ENCODE results near the gene HOXD8. TPM values are rescaled to one million over a fixed set of nuclear protein-coding genes. Genes with fewer than 3 reads are reported as not detected.

The HOXD8 gene
- total and polyA plus RNA-seq, 9 donors, result 29.2 to 50.6 (median 36.2) TPM

DNA sequence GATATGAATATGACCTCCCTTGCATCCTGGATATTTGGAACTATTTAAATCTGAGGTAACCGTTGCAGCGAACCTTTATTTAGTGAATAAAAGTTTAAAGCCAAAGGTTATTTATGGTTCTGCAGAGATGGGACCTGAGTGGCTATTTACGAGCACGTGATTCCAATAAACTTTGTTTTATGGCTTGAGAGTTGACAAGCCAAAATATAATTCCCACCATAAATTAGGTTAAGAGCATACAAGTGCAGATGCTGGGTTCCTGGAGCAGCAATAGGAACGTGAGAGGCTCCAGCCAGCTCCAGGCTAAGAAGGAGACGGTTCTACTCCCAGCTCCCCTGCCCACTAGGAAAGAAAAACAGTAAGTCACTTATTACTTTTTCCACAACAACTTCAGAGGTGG lies 16.6 kb downstream of the HOXD8 start:
- H3K36me3 ChIP-seq, result no peaks in the 10 kb centered on the region
- intact Hi-C loops (cut with DNase I), result loop anchor here in 1 of 4 donors (10.0 kb wide), 1 partner anchor 119 kb away; the partner anchor contains the start of gene MTX2
- H3K27ac ChIP-seq, result no peak overlapping the region
- DNase-seq, result no peak
- no peaks in the 10 kb centered on the region for H3K27me3 ChIP-seq
- WGBS, 3 donors, result 63 to 81% (median 75%) methylated on average over 6 of the region's 6 CpGs
- peaks cover 12% of the 10 kb centered on the region for H3K4me1 ChIP-seq (ENCODE audit: insufficient read depth)
- no peaks in the 10 kb centered on the region for H3K9me3 ChIP-seq
- H3K4me3 ChIP-seq, result no peak overlapping the region
- TF ChIP-seq POLR2A (IDR thresholded peaks at IDR 0.05) (no peak), EP300 (IDR thresholded peaks at IDR 0.05) (no peak)
- TF ChIP-seq, protein P1, sequence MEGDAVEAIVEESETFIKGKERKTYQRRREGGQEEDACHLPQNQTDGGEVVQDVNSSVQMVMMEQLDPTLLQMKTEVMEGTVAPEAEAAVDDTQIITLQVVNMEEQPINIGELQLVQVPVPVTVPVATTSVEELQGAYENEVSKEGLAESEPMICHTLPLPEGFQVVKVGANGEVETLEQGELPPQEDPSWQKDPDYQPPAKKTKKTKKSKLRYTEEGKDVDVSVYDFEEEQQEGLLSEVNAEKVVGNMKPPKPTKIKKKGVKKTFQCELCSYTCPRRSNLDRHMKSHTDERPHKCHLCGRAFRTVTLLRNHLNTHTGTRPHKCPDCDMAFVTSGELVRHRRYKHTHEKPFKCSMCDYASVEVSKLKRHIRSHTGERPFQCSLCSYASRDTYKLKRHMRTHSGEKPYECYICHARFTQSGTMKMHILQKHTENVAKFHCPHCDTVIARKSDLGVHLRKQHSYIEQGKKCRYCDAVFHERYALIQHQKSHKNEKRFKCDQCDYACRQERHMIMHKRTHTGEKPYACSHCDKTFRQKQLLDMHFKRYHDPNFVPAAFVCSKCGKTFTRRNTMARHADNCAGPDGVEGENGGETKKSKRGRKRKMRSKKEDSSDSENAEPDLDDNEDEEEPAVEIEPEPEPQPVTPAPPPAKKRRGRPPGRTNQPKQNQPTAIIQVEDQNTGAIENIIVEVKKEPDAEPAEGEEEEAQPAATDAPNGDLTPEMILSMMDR (IDR thresholded peaks at IDR 0.05), result no peak

DNA sequence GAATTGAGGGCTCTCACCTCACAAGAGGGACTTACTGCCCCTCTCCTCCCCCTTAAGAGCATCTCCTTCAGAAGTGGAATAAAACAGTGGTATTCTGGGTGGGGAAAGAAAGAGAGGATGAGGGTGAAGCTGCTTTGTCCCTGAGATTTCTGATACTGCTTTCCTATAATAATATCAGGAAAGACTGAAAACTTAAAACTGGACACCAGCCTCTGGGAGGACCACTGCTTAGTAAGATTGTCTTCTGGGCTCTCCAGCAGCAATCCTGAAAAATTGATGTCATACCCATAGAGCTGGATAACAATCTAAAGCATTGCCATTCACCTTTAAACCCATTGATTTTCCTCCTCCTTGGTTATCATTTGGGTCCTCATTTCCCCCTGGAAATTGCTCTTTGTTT lies 17.1 kb downstream of the HOXD8 start:
- Histone ChIP-seq H3K4me3 (no peak overlapping the region), H3K36me3 (no peaks in the 10 kb centered on the region), H3K9me3 (no peaks in the 10 kb centered on the region), H3K27me3 (no peaks in the 10 kb centered on the region), H3K4me1 (ENCODE audit: insufficient read depth) (peaks cover 10% of the 10 kb centered on the region), H3K27ac (no peak overlapping the region)
- intact Hi-C loops (cut with DNase I), result loop anchor here in 1 of 4 donors (10.0 kb wide), 1 partner anchor 118 kb away; the partner anchor contains the start of gene MTX2
- TF ChIP-seq, protein P1 (IDR thresholded peaks at IDR 0.05), result no peak
- TF ChIP-seq POLR2A (IDR thresholded peaks at IDR 0.05) (no peak), EP300 (IDR thresholded peaks at IDR 0.05) (no peak)
- DNase-seq, result no peak

DNA sequence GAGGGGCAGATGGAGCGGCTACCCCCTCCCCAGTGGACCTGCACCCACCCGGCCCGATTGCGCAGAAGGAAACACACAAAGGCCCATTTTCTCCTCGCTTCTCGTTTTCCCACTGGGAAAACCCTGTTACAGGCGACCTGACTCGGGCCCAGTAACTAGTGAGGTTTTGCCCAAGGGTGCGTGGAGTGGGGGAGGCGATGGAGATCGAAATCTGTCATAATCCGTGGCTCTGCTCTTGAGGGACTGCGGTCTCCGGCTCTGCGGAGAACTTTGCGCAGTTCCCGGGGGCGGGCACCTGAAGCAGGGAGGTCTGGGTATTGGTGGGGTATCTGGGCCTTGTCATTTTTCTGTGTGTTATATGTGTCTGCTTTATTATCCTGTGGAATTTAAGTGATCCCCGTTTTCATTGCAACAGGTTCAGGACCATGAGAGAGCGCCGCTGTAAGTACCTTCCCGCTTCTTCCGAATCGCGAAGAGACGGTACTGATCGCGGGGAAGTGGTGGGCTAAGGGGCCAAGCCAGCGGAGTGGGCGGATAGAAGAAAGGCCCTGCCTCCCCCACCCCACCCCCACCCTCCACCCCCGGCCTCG lies 17.8 kb downstream of the HOXD8 start:
- H3K27ac ChIP-seq, result no peak overlapping the region
- DNase-seq, result no peak
- H3K9me3 ChIP-seq, result no peaks in the 10 kb centered on the region
- 75 to 89% (median 87%) methylated on average over 32 of the region's 32 CpGs for whole genome bisulfite sequencing, 3 donors
- peaks cover 10% of the 10 kb centered on the region for H3K4me1 ChIP-seq (ENCODE audit: insufficient read depth)
- no peak overlapping the region for H3K4me3 ChIP-seq
- no peaks in the 10 kb centered on the region for H3K36me3 ChIP-seq
- TF ChIP-seq POLR2A (IDR thresholded peaks at IDR 0.05) (no peak), EP300 (IDR thresholded peaks at IDR 0.05) (no peak)
- TF ChIP-seq, protein P1 (IDR thresholded peaks at IDR 0.05), result no peak
- intact Hi-C loops (cut with DNase I), result loop anchor here in 1 of 4 donors (10.0 kb wide), 1 partner anchor 117 kb away; the partner anchor contains the start of gene MTX2
- no peaks in the 10 kb centered on the region for H3K27me3 ChIP-seq

DNA sequence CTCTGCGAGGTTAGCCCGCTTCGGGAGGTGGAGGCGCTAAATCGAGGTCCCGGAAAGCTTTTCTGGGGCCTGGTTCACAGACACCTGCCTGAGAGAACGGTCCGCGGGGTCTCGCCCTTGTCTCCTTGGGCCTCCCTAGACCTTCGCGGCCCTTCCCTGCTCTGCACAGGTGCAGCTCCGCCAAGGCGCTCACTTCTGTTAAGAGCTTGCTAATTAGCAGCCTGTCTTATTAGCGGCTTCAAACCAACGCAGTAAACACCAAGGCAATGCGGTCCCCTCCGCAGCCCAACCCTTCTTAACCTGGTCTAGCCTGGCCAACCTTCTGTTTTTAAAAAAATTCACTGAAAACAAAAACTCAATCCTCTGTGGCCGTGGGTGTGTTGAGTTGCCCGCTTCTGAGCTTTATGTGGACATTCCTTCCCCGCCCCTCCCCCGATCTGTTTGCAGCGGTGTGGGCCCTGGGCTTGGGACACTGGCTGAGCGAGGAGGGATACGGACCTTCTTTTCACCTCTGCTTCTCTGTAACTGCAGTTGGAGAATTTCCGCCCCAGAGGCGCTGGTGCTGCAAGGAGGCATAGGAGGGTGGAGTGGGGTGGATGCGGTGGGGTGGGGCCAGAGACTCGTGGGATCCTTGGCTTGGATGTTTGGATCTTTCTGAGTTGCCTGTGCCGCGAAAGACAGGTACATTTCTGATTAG lies 18.4 kb downstream of the HOXD8 start:
- 74 to 79% (median 78%) methylated on average over 31 of the region's 31 CpGs for WGBS, 3 donors
- intact Hi-C loops (cut with DNase I), result loop anchor here in 1 of 4 donors (10.0 kb wide), 1 partner anchor 117 kb away; the partner anchor contains the start of gene MTX2
- Histone ChIP-seq H3K4me1 (ENCODE audit: insufficient read depth) (peaks cover 8% of the 10 kb centered on the region), H3K4me3 (peak overlapping the region; percentile 3), H3K36me3 (no peaks in the 10 kb centered on the region), H3K27me3 (no peaks in the 10 kb centered on the region), H3K9me3 (no peaks in the 10 kb centered on the region), H3K27ac (no peak overlapping the region)
- TF ChIP-seq EP300 (IDR thresholded peaks at IDR 0.05) (no peak), POLR2A (IDR thresholded peaks at IDR 0.05) (no peak)
- TF ChIP-seq, protein P1 (IDR thresholded peaks at IDR 0.05), result no peak
- DNase-seq, result peak in 2 of 5 donors; percentile 14 to 24

Measured in ovary (tissue), 9 donors.